GOT3 (cell line): ENCODE data around the gene ZNF563.
"Not testable (repeated sequence)": the region's sequence is repeated elsewhere in the genome, so short reads cannot be mapped to it uniquely, and the experiment has no call there.

ENCODE experiments used
- DNase-seq: peaks from one replicate; lab custom pipeline; 2025; ENCODE audit warnings: mixed read lengths; lab: John Stamatoyannopoulos, UW

ZNF563 gene

DNA sequence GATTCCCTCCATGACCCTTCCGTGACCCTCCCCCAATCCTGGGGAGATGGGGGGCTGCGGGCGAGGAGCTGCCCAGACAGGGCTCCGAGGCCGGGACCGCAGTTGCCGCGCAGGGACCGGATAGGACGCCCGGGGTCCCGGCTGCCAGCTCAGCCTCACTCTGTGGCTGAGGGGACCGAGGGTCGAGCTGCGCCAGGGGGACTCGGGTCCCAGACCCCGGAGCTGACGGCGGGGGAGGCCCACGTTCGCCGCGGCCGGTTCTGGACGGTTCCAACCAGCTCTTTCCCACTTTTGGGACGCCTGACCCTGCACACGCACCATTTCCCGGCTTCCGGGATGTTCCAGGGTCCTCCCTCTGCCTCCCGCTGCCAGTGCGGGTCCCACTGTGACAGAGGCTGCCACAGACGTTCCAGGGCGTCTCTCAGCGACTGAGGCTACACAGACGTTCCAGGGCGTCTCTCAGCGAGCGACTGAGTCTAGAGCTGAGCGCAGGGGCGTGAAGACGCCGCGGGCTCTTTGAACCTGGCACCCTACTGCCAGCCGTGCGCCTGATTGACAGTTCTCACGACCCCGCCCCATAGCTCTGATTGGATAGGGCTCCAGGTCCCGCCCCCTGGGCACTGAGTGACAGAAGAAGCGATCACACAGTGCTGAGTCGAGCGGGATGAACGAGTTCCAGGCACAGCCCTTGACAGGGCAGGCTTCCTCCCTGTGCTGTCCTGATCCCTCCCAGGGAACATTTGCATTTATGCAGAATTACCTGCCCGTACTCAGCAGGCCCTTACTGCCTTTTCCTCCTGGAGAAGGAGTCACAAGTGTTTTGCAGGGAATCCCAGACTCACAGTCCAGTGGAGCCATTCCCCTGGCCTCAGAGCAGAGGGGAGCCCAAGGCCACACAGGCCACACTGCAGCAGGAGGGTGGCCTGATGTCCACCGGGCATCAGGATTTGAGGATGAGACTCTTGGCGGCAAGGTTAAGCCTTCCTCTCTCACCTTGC lies at the start of gene ZNF563:
ZNF563 (minus strand) TSS at position 472 of the 998 bp plus-strand sequence; CDS start at position 321, 151 bp downstream.
- DNase-seq = peak; percentile 83

- DNase-seq = no peak
Observed at GRCh38 chr19:12380444-12380737, 47.0 kb upstream of the ZNF563 start.

DNA sequence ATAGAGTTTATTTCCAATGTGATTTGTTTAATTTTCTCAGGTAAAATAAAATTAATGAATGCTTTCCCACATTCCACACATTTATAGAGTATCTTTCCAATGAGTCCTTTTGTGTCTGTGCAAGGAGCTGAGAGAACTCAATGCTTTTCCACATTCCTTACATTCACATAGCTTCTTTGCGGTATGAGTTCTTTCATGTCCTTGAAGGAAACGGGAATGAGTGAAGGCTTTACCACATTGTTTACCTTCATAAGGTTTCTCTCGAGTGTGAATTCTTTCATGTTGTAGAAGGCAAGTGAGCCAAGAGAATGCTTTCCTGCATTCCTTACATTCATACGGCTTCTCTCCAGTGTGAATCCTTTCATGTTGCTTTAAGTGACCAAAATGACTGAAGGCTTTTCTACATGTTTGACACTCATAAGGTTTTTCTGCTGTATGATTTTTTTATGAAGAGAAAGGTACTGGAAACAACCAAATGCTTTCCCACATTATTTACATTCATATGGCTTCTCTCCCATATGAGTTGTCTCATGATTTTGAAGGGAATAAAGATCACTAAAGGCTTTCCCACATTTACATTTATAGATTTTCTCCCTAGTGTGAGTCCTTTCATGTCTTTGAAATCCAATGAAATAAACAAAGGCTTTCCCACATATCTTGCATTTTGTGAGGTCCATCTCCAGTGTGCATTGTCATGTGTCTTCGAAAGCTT lies 46.5 kb upstream of the ZNF563 start:
- DNase-seq = no peak

DNA sequence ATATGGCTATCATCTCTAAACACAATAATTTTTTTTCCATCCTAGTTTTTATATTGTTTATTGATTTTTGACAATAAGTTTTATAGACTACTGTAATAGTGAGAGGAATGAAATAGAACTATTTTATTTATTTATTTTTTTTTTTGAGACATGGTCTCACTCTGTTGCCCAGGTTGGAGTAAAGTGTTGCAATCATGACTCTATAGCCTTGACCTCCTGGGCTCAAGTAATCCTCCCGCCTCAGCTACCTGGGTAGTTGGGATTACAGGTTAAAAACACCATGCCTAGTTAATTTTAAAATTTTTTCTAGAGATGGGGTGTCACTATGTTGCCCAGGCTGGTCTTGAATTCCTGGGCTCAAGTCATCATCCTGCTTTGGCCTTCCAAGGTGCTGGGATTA lies 40.6 kb upstream of the ZNF563 start:
- DNase-seq = no peak

- peak; percentile 68 for DNase-seq
Observed at GRCh38 chr19:12365236-12366162, 32.1 kb upstream of the ZNF563 start, which contains the start of gene ZNF442. Gene ZNF442, minus strand, starts transcription at chr19:12365683. Its CDS starts 2,052 bp downstream, at chr19:12363631.

- no peak for DNase-seq
Observed at GRCh38 chr19:12364391-12365235, 31.2 kb upstream of the ZNF563 start.

GRCh38 chr19:12362236-12362635 lies 28.8 kb upstream of the ZNF563 start:
- DNase-seq = not testable (repeated sequence)

- no peak for DNase-seq
Observed at GRCh38 chr19:12353375-12353774, 19.9 kb upstream of the ZNF563 start.

DNA sequence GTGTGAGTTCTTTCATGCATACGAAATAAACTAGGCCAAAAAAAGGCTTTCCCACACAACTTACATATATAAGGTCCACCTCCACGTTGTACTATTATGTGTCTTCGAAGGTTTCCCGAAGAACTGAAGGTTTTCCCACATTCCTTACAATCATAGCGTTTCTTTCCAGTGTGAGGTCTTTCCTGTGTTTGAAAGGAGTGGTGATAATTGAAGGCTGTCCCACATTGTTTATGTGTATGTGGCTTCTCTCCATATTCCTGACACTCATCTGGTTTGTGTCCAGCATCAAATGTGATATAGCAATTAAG lies 17.4 kb upstream of the ZNF563 start:
- no peak for DNase-seq

- DNase-seq = no peak
Observed at GRCh38 chr19:12350185-12350889, 16.9 kb upstream of the ZNF563 start.

DNA sequence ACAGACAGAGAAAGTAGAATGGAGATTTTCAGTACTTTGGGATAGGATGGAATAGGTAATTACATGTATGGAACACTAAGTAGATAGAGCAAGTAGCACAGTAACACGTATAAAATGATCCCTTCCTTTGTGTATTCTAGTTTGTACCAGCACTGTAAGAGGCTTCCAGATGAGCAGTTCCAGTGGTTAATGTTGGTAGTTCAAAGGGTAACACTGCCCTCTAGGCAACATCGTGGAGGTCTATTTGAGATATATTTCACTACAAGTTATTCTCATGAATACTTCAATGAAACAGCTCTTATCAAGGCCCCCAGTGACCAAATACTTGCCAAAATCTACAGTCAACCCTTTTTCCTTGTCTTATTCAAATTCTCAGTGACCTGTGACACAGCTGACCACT lies 13.5 kb upstream of the ZNF563 start:
- no peak for DNase-seq

DNA sequence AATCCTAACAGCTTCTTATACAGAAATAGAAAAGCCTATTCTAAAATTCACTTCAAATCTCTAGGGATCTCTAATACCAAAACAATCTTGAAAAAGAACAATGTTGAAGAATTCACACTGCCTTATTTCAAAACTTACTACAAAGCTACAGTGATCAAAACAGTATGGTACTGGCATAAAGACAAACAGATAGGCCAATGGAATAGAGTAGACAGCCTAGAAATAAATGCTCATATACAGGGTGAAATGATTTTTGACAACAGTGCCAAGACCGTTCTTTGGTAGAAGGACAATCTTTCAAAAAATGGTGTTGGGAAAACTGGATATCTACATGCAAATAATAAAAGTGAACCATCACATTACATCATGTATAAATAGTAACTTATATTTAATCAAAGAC lies 11.8 kb upstream of the ZNF563 start:
- DNase-seq = no peak

- no peak for DNase-seq
Observed at GRCh38 chr19:12331211-12331941, 2.1 kb downstream of the ZNF563 start.

DNA sequence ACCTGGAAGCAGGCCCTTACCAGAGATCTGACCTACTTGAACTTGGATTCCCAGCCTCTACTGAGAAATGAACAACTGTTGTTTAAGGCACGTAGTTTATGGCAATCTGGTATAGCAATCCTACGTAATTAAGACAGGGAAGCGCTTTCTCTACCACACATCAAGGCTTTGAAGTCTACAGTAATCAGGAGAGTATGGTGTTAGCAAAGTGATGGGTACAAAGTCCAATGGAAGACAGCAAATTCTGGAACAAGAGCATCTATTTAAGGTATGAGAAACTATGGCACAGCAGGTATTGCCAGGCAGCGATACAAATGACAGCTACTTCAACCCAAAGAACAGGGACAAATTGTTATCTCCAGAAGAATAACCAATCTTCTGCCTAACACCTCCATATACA lies 3.1 kb downstream of the ZNF563 start:
- DNase-seq = no peak

DNA sequence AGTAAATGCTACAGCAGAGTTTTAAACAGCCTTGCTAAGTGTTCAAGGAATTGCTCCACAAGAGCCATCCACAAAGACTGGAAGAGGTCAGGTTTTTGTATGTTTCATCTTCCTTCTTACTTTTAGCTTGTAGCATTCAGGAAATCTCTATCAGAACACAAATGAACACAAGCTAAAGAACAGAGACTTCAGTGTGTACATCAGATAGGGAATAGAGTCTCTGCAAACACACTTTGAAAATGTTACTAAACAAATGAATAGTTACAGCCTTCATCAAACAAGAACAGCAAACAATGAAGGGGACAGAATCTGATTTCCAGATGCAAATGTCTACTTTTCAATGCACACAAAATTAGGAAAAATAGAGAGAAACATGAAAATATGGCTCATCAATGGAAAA lies 7.7 kb downstream of the ZNF563 start:
- no peak for DNase-seq

DNA sequence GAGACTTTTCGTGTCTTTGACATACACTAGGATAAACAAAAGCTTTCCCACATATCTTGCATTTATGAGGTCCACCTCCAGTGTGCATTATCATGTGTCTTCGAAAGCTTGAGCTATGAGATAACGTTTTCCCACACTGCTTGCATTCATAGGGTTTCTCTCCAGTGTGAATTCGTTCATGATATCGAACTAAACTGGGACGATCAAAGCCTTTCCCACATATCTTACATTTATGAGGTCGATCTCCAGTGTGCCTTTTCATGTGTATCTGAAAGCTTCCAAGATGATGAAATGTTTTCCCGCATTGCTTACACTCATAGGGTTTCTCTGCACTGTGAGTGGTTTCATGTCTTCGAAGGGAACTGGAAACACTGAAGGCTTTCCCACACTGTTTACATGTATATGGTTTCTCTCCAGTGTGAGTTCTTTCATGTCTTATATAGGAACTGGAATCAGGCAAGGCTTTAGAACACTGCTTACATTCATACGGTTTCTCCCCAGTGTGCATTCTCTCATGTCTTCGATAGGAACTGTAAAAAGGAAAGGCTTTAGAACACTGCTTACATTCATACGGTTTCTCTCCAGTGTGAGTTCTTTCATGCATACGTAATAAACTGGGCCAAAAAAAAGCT lies 14.5 kb downstream of the ZNF563 start:
- DNase-seq = no peak

DNA sequence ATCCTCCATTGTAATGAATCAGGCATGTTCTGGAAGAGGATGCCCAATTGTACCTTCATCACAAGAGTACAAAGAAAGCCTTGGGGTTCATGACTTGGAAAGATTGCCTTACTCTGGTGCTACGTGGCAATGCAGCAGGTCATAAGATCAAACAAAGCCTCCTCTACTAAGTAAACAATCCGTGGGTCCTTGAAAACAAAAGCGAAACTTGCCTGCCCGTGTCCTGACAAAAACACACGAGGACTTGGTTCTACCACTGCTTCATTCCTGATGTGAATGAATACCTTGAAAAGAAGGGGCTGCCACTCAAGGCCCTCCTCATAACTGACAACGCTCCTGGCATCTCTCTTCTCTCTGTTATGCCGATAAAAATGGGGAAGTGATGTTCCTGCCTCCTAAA lies 18.9 kb downstream of the ZNF563 start:
- no peak for DNase-seq

DNA sequence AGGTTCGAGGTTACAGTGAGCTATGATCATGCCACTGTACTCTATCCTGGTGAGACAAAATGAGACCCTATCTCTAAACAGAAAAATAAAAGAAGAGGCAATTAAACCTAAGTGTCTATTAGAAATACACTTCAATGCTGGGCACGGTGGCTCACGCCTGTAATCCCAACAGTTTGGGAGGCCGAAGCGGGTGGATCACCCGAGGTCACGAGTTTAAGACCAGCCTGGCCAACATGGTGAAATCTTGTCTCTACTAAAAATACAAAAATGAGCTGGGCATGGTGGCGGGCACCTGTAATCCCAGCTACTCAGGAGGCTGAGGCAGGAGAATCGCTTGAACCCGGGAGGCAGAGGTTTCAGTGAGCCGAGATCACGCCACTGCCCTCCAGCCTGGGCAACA lies 24.5 kb downstream of the ZNF563 start:
- not testable (repeated sequence) for DNase-seq

DNA sequence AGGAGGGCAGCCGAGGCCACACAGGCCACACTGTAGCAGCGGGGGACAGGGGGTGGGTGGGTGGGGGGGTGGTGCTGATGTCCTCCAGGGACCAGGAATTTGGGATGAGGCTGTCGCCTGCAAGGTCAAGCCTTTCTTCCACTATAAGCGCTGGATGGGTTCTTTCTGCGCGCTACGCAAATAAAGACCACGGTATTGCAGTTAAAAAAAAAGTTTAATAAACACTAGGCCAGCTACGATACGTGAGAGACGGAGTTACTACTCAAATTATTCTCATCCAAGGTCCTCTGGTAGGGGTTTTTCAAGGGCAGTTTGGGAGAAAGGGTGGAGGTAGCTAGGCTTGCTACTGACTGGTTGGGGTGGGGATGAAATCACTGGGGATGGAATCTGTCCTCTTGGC lies 38.2 kb downstream of the ZNF563 start:
- DNase-seq = no peak
